Left lung (tissue), 10 donors: ENCODE measurements around the gene FERMT3. TPM values are rescaled to one million over a fixed set of nuclear protein-coding genes. Genes with fewer than 3 reads are reported as not detected.

ENCODE experiments used
- ATAC-seq: fragments of 200-7000 bp; cut with Tn5 transposase; one replicate; pipeline ENCODE4 v1.9.1; 2020; ENCODE audit warnings: moderate library complexity
- DNase-seq, 4 donors: peaks; one replicate each; pipeline ENCODE4 v3.0.0-alpha.2; 2013 to 2020
- H3K27ac ChIP-seq, 2 donors: fragments of 200-600 bp; sonication (generic) in 1 of 2; one replicate each; pipeline versions ENCODE4 v1.5.0 to v1.8.0; 2020 to 2021
- H3K27me3 ChIP-seq, 2 donors: fragments of 200-600 bp; sonication (generic) in 1 of 2; one replicate each; pipeline versions ENCODE4 v1.5.0 to v1.8.0; 2020 to 2021
- H3K36me3 ChIP-seq, 2 donors: fragments of 200-600 bp; sonication (generic) in 1 of 2; one replicate each; pipeline versions ENCODE4 v1.5.0 to v1.8.0; 2020 to 2021
- H3K4me1 ChIP-seq, 2 donors: fragments of 200-600 bp; one replicate each; pipeline ENCODE4 v1.8.0; 2021
- H3K4me3 ChIP-seq, 2 donors: fragments of 200-600 bp; sonication (generic) in 1 of 2; one replicate each; pipeline versions ENCODE4 v1.5.0 to v1.8.0; 2020 to 2021; ENCODE audit warnings: mild to moderate bottlenecking in 1 of 2
- H3K9me3 ChIP-seq, 2 donors: fragments of 200-600 bp; sonication (generic) in 1 of 2; one replicate each; pipeline versions ENCODE4 v1.5.0 to v1.8.0; 2020 to 2021
- intact Hi-C, 2 donors: fragments of 100-400 bp; cut with DNase I; formaldehyde crosslinking; loops; one replicate each; pipeline versions ENCODE4 v1.11.2 to v1.14.2; 2022
- polyA plus RNA-seq, 6 donors: library from polyadenylated mRNA; unstranded; fragments of 120-200 nt; gene quantifications; one replicate each; pipeline ENCODE4 v1.2.1, GENCODE V29; 2013; ENCODE audit not compliant: insufficient read length in 6 of 6
- total RNA-seq, 2 donors: library from RNA; stranded (reverse); fragmentation: NEBNext Ultra II Directional; extraction: Animal tissue kit (Norgen Biotek cat#: 25700); gene quantifications; one replicate each; pipeline ENCODE4 v1.2.1, GENCODE V29; 2021
- TF ChIP-seq, protein P1 (sequence below), 2 donors: fragments of 200-600 bp; sonication (generic) in 1 of 2; IDR thresholded peaks; one replicate each; pipeline versions ENCODE4 v1.5.0 to v1.8.0; 2021; ENCODE audit warnings: antibody characterized with exemption in 2 of 2
- donor health status: DM: no; HTN: yes; CAD: no.
- donor health status: DM: no; HTN: no; CAD: no.

The FERMT3 gene
- total and polyA plus RNA-seq, 8 donors = 9.1 to 100 (median 10.8) TPM

DNA sequence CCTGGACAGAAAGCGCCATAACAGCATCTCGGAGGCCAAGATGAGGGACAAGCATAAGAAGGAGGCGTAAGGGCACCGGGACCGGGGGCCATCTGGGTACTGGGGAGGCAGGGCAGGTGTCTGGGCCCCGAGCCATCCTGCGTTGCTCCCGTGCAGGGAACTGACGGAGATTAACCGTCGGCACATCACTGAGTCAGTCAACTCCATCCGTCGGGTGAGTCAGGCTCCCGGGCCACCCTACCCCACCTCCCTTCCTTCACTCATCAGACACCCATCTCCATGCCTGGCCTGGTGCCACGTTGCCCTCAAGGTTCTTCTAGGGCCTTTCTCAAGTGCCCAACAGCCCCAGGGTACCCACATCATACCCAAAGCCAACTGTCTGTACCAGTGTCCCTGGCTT, 59.8 kb downstream of the FERMT3 start:
- Histone ChIP-seq H3K27ac (no peak overlapping the region), H3K36me3 (peaks cover 0 to 61% of the 10 kb centered on the region in 2 donors), H3K4me1 (peaks cover 9 to 25% of the 10 kb centered on the region in 2 donors), H3K9me3 (no peaks in the 10 kb centered on the region), H3K4me3 (no peak overlapping the region), H3K27me3 (no peaks in the 10 kb centered on the region)
- TF ChIP-seq, protein P1, sequence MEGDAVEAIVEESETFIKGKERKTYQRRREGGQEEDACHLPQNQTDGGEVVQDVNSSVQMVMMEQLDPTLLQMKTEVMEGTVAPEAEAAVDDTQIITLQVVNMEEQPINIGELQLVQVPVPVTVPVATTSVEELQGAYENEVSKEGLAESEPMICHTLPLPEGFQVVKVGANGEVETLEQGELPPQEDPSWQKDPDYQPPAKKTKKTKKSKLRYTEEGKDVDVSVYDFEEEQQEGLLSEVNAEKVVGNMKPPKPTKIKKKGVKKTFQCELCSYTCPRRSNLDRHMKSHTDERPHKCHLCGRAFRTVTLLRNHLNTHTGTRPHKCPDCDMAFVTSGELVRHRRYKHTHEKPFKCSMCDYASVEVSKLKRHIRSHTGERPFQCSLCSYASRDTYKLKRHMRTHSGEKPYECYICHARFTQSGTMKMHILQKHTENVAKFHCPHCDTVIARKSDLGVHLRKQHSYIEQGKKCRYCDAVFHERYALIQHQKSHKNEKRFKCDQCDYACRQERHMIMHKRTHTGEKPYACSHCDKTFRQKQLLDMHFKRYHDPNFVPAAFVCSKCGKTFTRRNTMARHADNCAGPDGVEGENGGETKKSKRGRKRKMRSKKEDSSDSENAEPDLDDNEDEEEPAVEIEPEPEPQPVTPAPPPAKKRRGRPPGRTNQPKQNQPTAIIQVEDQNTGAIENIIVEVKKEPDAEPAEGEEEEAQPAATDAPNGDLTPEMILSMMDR (IDR thresholded peaks at IDR 0.05) = no peak
- intact Hi-C loops = no loop called here
- DNase-seq = peak in 1 of 4 donors; percentile 73
- ATAC-seq = no peak

DNA sequence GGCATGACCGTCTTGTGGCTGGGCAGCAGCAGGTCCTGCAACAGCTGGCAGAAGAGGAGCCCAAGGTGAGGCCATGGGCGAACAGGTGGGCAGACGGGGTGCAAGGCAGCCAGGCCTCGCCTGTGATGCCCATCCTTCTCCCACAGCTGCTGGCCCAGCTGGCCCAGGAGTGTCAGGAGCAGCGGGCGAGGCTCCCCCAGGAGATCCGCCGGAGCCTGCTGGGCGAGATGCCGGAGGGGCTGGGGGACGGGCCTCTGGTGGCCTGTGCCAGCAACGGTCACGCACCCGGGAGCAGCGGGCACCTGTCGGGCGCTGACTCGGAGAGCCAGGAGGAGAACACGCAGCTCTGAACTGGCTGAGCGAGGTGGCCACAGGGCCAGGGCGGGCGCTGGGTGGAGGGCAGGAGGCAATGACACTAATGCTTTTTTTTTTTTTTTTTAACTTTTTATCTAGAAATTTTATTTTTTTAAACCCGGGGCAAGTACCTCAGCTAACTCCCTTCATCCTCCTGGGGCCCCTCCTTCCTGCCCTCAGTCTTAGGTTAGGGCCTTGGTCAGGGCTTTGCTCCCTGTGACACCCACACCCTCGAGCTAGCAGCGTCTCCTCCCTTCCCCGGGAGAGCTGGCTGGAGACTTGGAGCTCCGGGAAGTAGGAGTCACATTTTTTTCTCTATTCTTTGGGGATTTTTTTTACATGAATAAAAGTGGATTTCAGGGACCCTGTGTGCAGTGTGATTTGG, 60.9 kb downstream of the FERMT3 start:
- H3K27me3 ChIP-seq = no peaks in the 10 kb centered on the region
- intact Hi-C loops = no loop called here
- no peaks in the 10 kb centered on the region for H3K9me3 ChIP-seq
- ATAC-seq (no peak), DNase-seq (peak in 1 of 4 donors; percentile 85)
- H3K4me1 ChIP-seq = peaks cover 13 to 35% of the 10 kb centered on the region in 2 donors
- H3K27ac ChIP-seq = peak overlapping the region; percentile 97 to 100
- TF ChIP-seq, protein P1 (IDR thresholded peaks at IDR 0.05) = no peak
- peaks cover 0 to 50% of the 10 kb centered on the region in 2 donors for H3K36me3 ChIP-seq
- no peak overlapping the region for H3K4me3 ChIP-seq

DNA sequence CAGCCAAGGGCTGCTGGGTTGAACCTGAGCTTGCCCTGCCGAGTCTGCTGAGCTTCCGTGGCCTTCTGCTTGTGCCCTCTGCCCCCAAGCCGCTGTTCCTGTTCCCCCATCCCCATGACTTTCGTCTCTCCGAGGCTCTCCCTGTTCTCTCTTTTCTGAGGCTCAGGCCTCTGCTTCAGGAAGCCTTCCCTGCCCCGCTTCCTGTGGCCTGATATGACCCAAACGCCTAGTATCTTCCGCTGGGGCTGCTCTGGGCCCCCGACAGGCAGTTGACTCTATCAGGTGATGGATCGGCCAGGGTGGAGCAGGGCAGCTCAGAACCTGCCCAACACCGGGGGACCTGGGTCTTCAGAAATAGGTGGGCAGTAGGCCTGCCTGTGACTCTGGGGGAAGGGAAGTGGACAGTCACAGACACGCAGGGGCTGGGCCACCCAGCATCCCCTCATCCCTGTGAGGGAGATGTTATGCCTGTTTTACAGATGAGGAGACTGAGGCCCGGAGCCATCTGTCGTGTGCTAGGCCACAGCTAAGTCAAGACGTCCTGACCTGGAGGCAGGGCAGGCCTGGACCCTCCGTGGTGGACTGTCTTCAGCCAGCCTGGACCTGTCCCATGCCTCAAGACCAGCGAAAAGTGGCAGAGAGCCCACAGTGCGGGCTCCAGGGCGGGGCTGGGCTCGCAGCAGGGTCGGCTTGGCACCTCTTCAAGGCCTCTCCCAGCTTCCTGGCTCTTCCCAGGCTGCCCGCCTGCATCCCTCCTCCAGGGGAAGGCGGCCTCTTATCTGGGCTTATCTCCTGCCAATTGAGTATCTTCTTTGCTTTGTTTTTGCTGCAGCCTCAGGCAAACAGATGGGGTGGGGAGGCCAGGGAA, 61.7 kb downstream of the FERMT3 start:
- H3K9me3 ChIP-seq = no peaks in the 10 kb centered on the region
- no peaks in the 10 kb centered on the region for H3K27me3 ChIP-seq
- peak in 3 of 4 donors; percentile 61 to 82 (median 66) for DNase-seq
- TF ChIP-seq, protein P1 (IDR thresholded peaks at IDR 0.05) = no peak
- intact Hi-C loops = no loop called here
- ATAC-seq = no peak
- H3K36me3 ChIP-seq = peaks cover 0 to 42% of the 10 kb centered on the region in 2 donors
- H3K4me3 ChIP-seq = peak overlapping the region; percentile 71 to 81
- peak overlapping the region; percentile 97 to 100 for H3K27ac ChIP-seq
- peaks cover 13 to 44% of the 10 kb centered on the region in 2 donors for H3K4me1 ChIP-seq

DNA sequence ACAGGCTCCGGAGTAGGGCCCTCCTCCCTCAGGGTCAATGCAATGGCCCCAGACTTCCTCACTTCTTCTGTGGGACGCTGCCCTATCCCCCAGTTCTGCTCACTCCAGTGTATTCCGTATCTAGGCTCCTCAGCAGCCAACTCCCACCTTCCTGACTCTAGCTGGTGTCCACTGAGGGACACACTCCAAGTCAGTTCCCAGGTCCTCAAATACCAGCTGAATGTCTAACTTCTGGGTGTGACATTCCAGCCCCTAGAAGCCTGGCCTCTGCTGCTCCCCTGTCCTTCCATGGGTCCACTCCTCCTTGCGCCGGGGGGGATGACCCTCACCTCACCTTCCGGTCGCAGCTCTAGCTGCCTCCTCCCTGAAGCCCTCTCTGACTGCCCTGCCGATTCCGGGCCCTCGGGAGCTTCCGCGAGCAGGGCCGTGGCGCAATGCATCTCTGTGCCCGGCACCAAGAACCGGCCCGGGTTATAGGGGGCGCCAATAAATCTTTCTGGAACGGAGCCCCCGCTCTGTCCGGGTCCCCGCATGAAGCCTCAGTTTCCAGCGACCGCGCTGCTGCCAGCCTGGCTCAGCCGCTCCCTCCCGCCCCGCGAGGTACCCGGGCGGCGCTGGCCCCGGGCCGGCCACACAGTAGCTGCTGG, 62.5 kb downstream of the FERMT3 start:
- Histone ChIP-seq H3K9me3 (no peaks in the 10 kb centered on the region), H3K36me3 (peaks cover 0 to 34% of the 10 kb centered on the region in 2 donors), H3K4me1 (peaks cover 13 to 44% of the 10 kb centered on the region in 2 donors), H3K27ac (peak overlapping the region; percentile 97 to 100), H3K4me3 (peak overlapping the region; percentile 71 to 81), H3K27me3 (no peaks in the 10 kb centered on the region)
- DNase-seq = peak in 3 of 4 donors; percentile 30 to 90 (median 79)
- TF ChIP-seq, protein P1 (IDR thresholded peaks at IDR 0.05) = no peak
- intact Hi-C loops = no loop called here
- ATAC-seq = peak; percentile 14
